Measurements from ENCODE around the gene PPP2R1B. TPM values are rescaled to one million over a fixed set of nuclear protein-coding genes. Genes with fewer than 3 reads are reported as not detected.
A peak's percentile ranks its signal among the peaks of the same experiment; 100 is the strongest.

The PPP2R1B gene
- total RNA-seq, 1 donor from 2014 or later, result 24.1 TPM

- Histone ChIP-seq H3K4me1 (peaks cover 11% of the 10 kb centered on the region), H3K27me3 (ENCODE audit: low read depth) (no peaks in the 10 kb centered on the region), H3K36me3 (peaks cover 43% of the 10 kb centered on the region), H3K4me3 (no peak overlapping the region), H3K9me3 (no peaks in the 10 kb centered on the region), H3K27ac (no peak overlapping the region)
- DNase-seq, result no peak
- ATAC-seq, result no peak
- intact Hi-C loops (cut with DNase I), result loop anchor here (5.0 kb wide), 1 partner anchor 58 kb away; no protein-coding TSS in a partner anchor
- TF ChIP-seq CTCF (IDR thresholded peaks at IDR 0.05), result no peak
Observed at GRCh38 chr11:111700162-111700561, 66.0 kb downstream of the PPP2R1B start.

GRCh38 chr11:111699579-111700156, 66.5 kb downstream of the PPP2R1B start:
- H3K4me1 ChIP-seq, result peaks cover 11% of the 10 kb centered on the region
- no peaks in the 10 kb centered on the region for H3K27me3 ChIP-seq (ENCODE audit: low read depth)
- ATAC-seq (no peak), DNase-seq (no peak)
- peaks cover 38% of the 10 kb centered on the region for H3K36me3 ChIP-seq
- H3K4me3 ChIP-seq, result no peak overlapping the region
- TF ChIP-seq CTCF (IDR thresholded peaks at IDR 0.05), result no peak
- H3K9me3 ChIP-seq, result no peaks in the 10 kb centered on the region
- H3K27ac ChIP-seq, result no peak overlapping the region
- intact Hi-C loops (cut with DNase I), result loop anchor here (5.0 kb wide), 1 partner anchor 57 kb away; no protein-coding TSS in a partner anchor

GRCh38 chr11:111698852-111699559, 67.2 kb downstream of the PPP2R1B start:
- Histone ChIP-seq H3K36me3 (peaks cover 32% of the 10 kb centered on the region), H3K4me3 (no peak overlapping the region), H3K27me3 (ENCODE audit: low read depth) (no peaks in the 10 kb centered on the region), H3K27ac (no peak overlapping the region), H3K9me3 (no peaks in the 10 kb centered on the region), H3K4me1 (peaks cover 11% of the 10 kb centered on the region)
- ATAC-seq, result no peak
- DNase-seq, result no peak
- intact Hi-C loops (cut with DNase I), result no loop called here
- TF ChIP-seq CTCF (IDR thresholded peaks at IDR 0.05), result no peak

GRCh38 chr11:111697933-111698371, 68.2 kb downstream of the PPP2R1B start:
- intact Hi-C loops (cut with DNase I), result no loop called here
- ATAC-seq, result peak in 1 of 2 donors; percentile 11

GRCh38 chr11:111696556-111696955, 69.6 kb downstream of the PPP2R1B start:
- TF ChIP-seq CTCF (IDR thresholded peaks at IDR 0.05), result no peak
- Histone ChIP-seq H3K36me3 (peaks cover 7% of the 10 kb centered on the region), H3K27me3 (ENCODE audit: low read depth) (no peaks in the 10 kb centered on the region), H3K4me1 (peaks cover 11% of the 10 kb centered on the region), H3K9me3 (no peaks in the 10 kb centered on the region), H3K4me3 (no peak overlapping the region), H3K27ac (no peak overlapping the region)
- intact Hi-C loops (cut with DNase I), result no loop called here
- DNase-seq (no peak), ATAC-seq (no peak)

More at GRCh38 chr11:111697933-111698371, 68.2 kb downstream of the PPP2R1B start:
- H3K27ac ChIP-seq, result no peak overlapping the region
- H3K27me3 ChIP-seq (ENCODE audit: low read depth), result no peaks in the 10 kb centered on the region
- TF ChIP-seq CTCF (IDR thresholded peaks at IDR 0.05), result no peak
- peaks cover 21% of the 10 kb centered on the region for H3K36me3 ChIP-seq
- DNase-seq, result no peak
- H3K9me3 ChIP-seq, result no peaks in the 10 kb centered on the region
- no peak overlapping the region for H3K4me3 ChIP-seq
- peaks cover 11% of the 10 kb centered on the region for H3K4me1 ChIP-seq
